ENCODE results near the gene CTXN3. TPM values are rescaled to one million over a fixed set of nuclear protein-coding genes. Genes with fewer than 3 reads are reported as not detected.

CTXN3 gene
- total RNA-seq, 2 experiments from 2014 or later = not detected

- DNase-seq = no peak
- Mint-ChIP-seq H3K27ac (no peak overlapping the region), H3K4me1 (no peaks in the 10 kb centered on the region), H3K27me3 (peaks cover 3% of the 10 kb centered on the region), H3K36me3 (ENCODE audit: low read depth) (no peaks in the 10 kb centered on the region), H3K9me3 (no peaks in the 10 kb centered on the region), H3K4me3 (no peak overlapping the region)
- POLR2A ChIA-PET = no interaction called here
- CTCF ChIA-PET = interaction anchor here (0.6 kb wide), 1 partner anchor 1028 kb away, joined by 3 read pairs; no protein-coding TSS in a partner anchor
Measured at GRCh38 chr5:127621601-127622325, 27.1 kb upstream of the CTXN3 start.

GRCh38 chr5:127634007-127634406, 14.9 kb upstream of the CTXN3 start:
- CTCF ChIA-PET = interaction anchor here (1.3 kb wide), 1 partner anchor 12 kb away, joined by 3 read pairs; no protein-coding TSS in a partner anchor
- POLR2A ChIA-PET = no interaction called here
- no peak overlapping the region for H3K27ac Mint-ChIP-seq
- H3K9me3 Mint-ChIP-seq = no peaks in the 10 kb centered on the region
- no peaks in the 10 kb centered on the region for H3K4me1 Mint-ChIP-seq
- no peak for DNase-seq
- no peaks in the 10 kb centered on the region for H3K27me3 Mint-ChIP-seq
- no peaks in the 10 kb centered on the region for H3K36me3 Mint-ChIP-seq (ENCODE audit: low read depth)
- H3K4me3 Mint-ChIP-seq = no peak overlapping the region

DNA sequence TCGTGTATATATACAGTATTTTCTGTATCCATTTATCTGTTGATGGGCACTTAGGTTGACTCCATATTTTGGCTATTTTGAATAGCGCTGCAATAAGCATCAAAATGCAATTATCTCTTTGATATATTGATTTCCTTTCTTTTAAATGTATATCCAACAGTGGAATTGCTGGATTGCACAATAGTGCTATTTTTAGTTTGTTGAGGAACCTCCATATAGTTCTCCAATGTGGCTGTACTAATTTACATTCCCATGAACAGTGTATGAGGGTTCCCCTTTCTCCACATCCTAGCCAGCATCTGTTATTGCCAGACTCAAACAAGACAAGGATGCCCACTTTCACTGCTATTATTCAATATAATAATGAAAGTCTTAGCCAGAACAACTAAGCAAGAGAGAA, 9.1 kb upstream of the CTXN3 start:
- no peak overlapping the region for H3K27ac Mint-ChIP-seq
- CTCF ChIA-PET = no interaction called here
- H3K4me3 Mint-ChIP-seq = no peak overlapping the region

GRCh38 chr5:127642949-127643348, 5.9 kb upstream of the CTXN3 start:
- no peaks in the 10 kb centered on the region for H3K36me3 Mint-ChIP-seq (ENCODE audit: low read depth)
- H3K4me3 Mint-ChIP-seq = no peak overlapping the region
- no peak overlapping the region for H3K27ac Mint-ChIP-seq
- H3K4me1 Mint-ChIP-seq = no peaks in the 10 kb centered on the region
- DNase-seq = no peak
- H3K9me3 Mint-ChIP-seq = no peaks in the 10 kb centered on the region
- ChIA-PET CTCF (no interaction called here), POLR2A (no interaction called here)
- H3K27me3 Mint-ChIP-seq = peaks cover 6% of the 10 kb centered on the region

More for the DNA sequence above, 9.1 kb upstream of the CTXN3 start:
- POLR2A ChIA-PET = no interaction called here
- H3K4me1 Mint-ChIP-seq = no peaks in the 10 kb centered on the region
- H3K27me3 Mint-ChIP-seq = peaks cover 2% of the 10 kb centered on the region
- H3K9me3 Mint-ChIP-seq = no peaks in the 10 kb centered on the region
- no peak for DNase-seq
- no peaks in the 10 kb centered on the region for H3K36me3 Mint-ChIP-seq (ENCODE audit: low read depth)

DNA sequence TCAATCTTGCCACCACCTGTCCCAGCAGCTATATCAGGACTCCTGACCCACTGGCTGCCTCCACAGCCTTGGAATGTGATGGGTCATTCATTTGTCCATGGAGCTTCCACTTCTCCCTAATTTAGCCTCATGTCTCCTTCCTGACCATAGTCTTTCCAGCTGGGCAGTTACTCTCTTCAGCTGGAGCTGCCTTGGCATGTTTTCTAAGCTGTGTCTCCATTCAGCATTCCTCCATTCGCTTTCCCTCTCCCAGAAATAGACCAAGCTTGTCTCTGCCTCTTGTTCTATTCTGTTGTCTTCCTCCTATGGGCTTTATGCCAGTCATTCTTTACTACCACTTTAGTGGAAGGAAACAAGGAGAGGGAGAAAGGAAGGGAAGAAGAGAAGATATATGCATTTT, 5.3 kb upstream of the CTXN3 start:
- Mint-ChIP-seq H3K4me1 (no peaks in the 10 kb centered on the region), H3K36me3 (ENCODE audit: low read depth) (no peaks in the 10 kb centered on the region), H3K27ac (no peak overlapping the region), H3K4me3 (no peak overlapping the region), H3K9me3 (no peaks in the 10 kb centered on the region), H3K27me3 (peaks cover 6% of the 10 kb centered on the region)
- ChIA-PET CTCF (no interaction called here), POLR2A (no interaction called here)
- no peak for DNase-seq

DNA sequence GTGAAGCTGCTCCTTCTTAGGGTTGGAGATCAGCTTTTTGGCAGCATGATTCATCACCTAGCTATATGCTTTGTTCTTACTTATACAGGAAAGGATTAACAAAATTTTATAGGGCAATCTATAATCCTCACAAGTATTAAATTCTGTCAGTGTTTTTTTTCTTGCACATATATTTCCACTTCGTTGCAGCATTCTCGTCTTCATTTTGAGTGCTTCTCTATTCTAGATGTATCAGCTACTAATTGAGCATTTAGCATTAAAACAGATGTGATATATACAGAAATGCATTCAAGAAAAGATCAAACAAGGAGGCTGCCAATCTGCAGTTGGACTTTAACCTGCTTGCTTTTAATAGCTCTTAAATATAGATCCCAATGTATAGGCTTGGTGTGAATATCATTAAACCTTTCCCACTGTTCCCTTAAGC, 3.6 kb upstream of the CTXN3 start:
- POLR2A ChIA-PET = no interaction called here
- CTCF ChIA-PET = interaction anchor here (0.6 to 1.1 kb wide), 3 partner anchors 11 to 1714 kb away, joined by 4 to 5 read pairs (median 5); no protein-coding TSS in a partner anchor
- Mint-ChIP-seq H3K4me3 (no peak overlapping the region), H3K27me3 (peaks cover 8% of the 10 kb centered on the region), H3K36me3 (ENCODE audit: low read depth) (no peaks in the 10 kb centered on the region), H3K9me3 (no peaks in the 10 kb centered on the region), H3K27ac (no peak overlapping the region), H3K4me1 (no peaks in the 10 kb centered on the region)
- no peak for DNase-seq

GRCh38 chr5:127647361-127647958, 1.4 kb upstream of the CTXN3 start:
- no peak for DNase-seq
- H3K4me1 Mint-ChIP-seq = no peaks in the 10 kb centered on the region
- no peak overlapping the region for H3K4me3 Mint-ChIP-seq
- CTCF ChIA-PET = no interaction called here
- no peaks in the 10 kb centered on the region for H3K9me3 Mint-ChIP-seq
- H3K36me3 Mint-ChIP-seq (ENCODE audit: low read depth) = no peaks in the 10 kb centered on the region
- H3K27me3 Mint-ChIP-seq = peaks cover 6% of the 10 kb centered on the region
- no peak overlapping the region for H3K27ac Mint-ChIP-seq
- POLR2A ChIA-PET = no interaction called here

DNA sequence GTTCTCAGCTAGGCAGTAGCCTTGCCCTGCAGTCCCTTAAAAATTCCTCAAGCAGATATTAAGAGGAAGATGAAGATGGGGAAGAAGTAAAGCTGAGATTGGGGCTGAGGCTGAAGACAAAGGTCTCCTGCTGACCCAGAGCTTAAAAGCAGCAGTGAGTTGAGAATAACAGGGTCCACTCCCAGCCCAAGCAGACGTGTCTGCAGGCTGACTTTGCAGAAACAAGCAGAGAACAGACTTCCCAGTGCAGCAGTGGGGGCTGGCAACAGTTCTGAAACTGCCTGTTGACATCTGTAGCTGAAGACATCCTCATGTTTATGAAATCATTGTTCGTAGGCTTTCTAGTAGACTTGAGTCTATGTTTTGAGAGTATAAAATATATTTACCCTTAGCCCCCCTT, 1.1 kb downstream of the CTXN3 start:
- Mint-ChIP-seq H3K27ac (no peak overlapping the region), H3K27me3 (peaks cover 8% of the 10 kb centered on the region), H3K4me1 (no peaks in the 10 kb centered on the region), H3K36me3 (ENCODE audit: low read depth) (no peaks in the 10 kb centered on the region), H3K9me3 (no peaks in the 10 kb centered on the region), H3K4me3 (no peak overlapping the region)
- no peak for DNase-seq
- ChIA-PET CTCF (interaction anchor here (0.6 kb wide), 1 partner anchor 13 kb away, joined by 3 read pairs; no protein-coding TSS in a partner anchor), POLR2A (no interaction called here)

GRCh38 chr5:127650649-127651048, 1.8 kb downstream of the CTXN3 start:
- H3K9me3 Mint-ChIP-seq = no peaks in the 10 kb centered on the region
- peaks cover 8% of the 10 kb centered on the region for H3K27me3 Mint-ChIP-seq
- no peak overlapping the region for H3K27ac Mint-ChIP-seq
- ChIA-PET POLR2A (no interaction called here), CTCF (no interaction called here)
- H3K4me1 Mint-ChIP-seq = no peaks in the 10 kb centered on the region
- H3K4me3 Mint-ChIP-seq = no peak overlapping the region
- H3K36me3 Mint-ChIP-seq (ENCODE audit: low read depth) = no peaks in the 10 kb centered on the region
- DNase-seq = no peak

- Mint-ChIP-seq H3K4me3 (no peak overlapping the region), H3K36me3 (ENCODE audit: low read depth) (no peaks in the 10 kb centered on the region), H3K27ac (no peak overlapping the region), H3K4me1 (no peaks in the 10 kb centered on the region), H3K27me3 (peaks cover 6% of the 10 kb centered on the region), H3K9me3 (no peaks in the 10 kb centered on the region)
- DNase-seq = no peak
- ChIA-PET CTCF (no interaction called here), POLR2A (no interaction called here)
Measured at GRCh38 chr5:127652952-127653611, 4.2 kb downstream of the CTXN3 start.

DNA sequence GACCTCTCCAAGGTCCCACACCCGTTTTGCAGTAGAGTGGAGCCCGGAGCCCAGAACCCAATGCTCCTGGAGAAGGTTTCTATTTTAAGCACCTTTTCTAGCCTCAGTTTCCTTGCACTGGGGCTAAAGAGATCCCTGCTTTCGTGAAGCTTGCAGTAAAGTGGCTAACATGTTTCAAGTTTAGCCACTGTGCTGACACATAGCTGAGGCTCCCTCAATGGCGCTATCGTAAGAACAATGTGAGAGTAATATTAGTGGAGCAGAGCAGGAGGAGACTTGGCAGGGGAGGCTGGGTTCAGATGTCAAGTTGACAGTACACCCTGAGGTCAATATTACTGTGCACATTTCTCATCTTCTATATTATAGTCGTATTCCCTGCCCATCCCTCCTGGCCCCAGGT, 7.9 kb downstream of the CTXN3 start:
- no peak overlapping the region for H3K4me3 Mint-ChIP-seq
- ChIA-PET POLR2A (no interaction called here), CTCF (no interaction called here)
- H3K27ac Mint-ChIP-seq = no peak overlapping the region
- no peaks in the 10 kb centered on the region for H3K36me3 Mint-ChIP-seq (ENCODE audit: low read depth)
- H3K27me3 Mint-ChIP-seq = peaks cover 5% of the 10 kb centered on the region
- no peak for DNase-seq
- H3K9me3 Mint-ChIP-seq = no peaks in the 10 kb centered on the region
- no peaks in the 10 kb centered on the region for H3K4me1 Mint-ChIP-seq

GRCh38 chr5:127660047-127660733, 11.3 kb downstream of the CTXN3 start:
- H3K36me3 Mint-ChIP-seq (ENCODE audit: low read depth) = no peaks in the 10 kb centered on the region
- H3K9me3 Mint-ChIP-seq = no peaks in the 10 kb centered on the region
- DNase-seq = no peak
- no peak overlapping the region for H3K4me3 Mint-ChIP-seq
- CTCF ChIA-PET = no interaction called here
- H3K4me1 Mint-ChIP-seq = no peaks in the 10 kb centered on the region
- no peak overlapping the region for H3K27ac Mint-ChIP-seq
- POLR2A ChIA-PET = no interaction called here
- peaks cover 3% of the 10 kb centered on the region for H3K27me3 Mint-ChIP-seq

- CTCF ChIA-PET = no interaction called here
- no peak for DNase-seq
- no peaks in the 10 kb centered on the region for H3K4me1 Mint-ChIP-seq
- no peaks in the 10 kb centered on the region for H3K36me3 Mint-ChIP-seq (ENCODE audit: low read depth)
- H3K4me3 Mint-ChIP-seq = no peak overlapping the region
- no peak overlapping the region for H3K27ac Mint-ChIP-seq
- POLR2A ChIA-PET = no interaction called here
- peaks cover 3% of the 10 kb centered on the region for H3K27me3 Mint-ChIP-seq
- H3K9me3 Mint-ChIP-seq = no peaks in the 10 kb centered on the region
Measured at GRCh38 chr5:127664093-127664492, 15.2 kb downstream of the CTXN3 start.
